HG02885 (cell line): ENCODE results near the gene CBX6.
"Not testable (repeated sequence)": the region's sequence is repeated elsewhere in the genome, so short reads cannot be mapped to it uniquely, and the experiment has no call there.

Source experiments
- ATAC-seq: cut with Tn5 transposase; IDR thresholded peaks from one replicate; pipeline ENCODE4 v1.9.1; 2021; ENCODE audit warnings: mild to moderate bottlenecking; ENCODE audit not compliant: unreplicated experiment, poor library complexity

Gene CBX6

DNA sequence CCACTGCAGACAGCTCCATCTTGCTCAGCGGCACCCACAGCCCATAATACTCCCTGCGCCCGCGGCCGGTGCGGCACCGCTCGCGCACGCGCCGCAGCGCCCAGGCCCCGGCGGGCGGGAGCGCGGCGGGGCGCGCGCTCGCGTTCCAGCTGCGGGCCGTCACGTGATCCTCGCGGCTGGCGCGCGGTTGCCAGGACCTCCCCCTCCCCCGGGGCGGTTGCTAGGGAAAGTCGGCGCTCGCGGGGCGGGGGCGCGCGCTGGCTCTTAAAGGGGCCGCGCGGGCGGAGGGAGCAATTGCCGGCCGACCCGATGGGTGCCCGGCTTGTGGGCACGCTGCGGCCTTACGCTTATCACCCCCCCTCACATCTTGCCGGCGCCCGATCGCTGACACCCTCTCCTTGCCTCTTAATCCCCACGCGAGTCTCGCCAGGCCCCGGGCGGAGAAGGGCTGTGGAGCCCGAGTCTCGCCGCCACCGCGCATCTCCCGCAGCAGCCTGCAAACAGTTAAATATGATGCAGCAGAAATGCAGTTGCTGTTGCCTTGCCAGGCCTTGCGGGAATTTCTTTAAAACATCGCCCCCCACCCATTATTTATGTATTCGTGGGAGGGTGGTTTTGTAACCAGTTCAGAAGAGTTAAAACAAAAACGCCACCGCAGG is at the start of gene CBX6:
CBX6 (minus strand) TSS at position 45 of the 659 bp plus-strand sequence; CDS start at position 19, 26 bp downstream.
- peak; percentile 75 for ATAC-seq

DNA sequence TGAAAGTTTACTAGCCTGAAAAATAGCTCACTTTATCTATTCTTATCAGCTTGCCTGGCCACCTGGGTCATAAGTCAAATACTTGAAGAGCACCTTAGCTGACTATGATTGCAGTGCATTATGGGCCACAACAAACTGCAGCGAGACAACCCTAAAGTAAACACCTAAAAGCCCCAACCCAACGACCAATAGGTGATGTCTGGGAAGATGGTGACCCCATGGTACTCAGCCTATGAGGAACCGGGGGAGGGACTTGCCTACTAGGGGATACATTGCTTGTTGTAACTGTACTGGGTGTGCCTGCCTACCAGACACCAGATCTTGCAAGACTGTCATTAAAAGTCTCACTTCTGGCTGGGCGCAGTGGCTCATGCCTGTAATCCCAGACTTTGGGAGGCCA is 49.8 kb upstream of the CBX6 start:
- no peak for ATAC-seq

DNA sequence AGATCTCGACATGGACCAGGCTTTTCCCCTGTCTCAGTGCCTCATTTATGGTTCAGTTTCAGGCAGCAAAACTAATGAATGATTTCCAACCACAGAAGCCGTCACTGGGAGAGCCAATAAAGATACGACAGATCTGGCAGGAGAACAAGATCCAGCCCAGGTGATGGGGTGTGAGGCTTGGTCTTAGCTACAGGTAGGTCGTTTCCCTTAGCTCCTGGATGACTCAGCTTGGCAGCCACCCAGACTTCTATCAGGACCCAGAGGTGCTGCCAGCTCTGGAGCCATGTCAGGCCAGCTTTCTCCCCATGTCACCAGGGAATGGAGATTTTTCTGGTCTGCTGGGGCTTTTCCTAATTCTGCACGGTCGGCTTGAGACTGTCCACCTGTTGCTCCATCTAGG is 49.1 kb upstream of the CBX6 start:
- ATAC-seq: no peak

DNA sequence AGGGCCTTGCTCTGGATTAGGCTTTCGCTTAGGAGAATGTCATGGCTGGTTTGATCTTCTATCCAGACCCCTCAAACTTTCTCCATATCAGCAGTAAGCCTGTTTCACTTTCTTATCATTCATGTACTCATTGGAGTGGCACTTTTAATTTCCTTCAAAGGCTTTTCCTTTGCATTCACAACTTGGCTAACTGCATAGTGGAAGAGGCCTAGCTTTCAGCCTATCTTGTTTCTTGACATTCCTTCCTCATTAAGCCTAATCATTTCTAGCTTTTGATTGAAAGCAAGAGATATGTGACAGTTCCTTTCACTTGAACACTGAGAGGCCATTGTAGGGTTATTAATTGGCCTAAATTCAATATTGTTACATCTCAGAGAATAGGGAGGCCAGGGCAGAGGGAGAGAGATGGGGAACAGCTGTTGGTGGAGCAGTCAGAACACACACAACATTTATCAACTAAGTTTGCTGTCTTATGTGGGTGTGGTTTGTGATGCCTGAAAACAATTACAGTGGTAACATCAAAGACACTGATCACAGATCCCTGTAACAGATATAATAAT is 47.7 kb upstream of the CBX6 start:
- no peak for ATAC-seq

DNA sequence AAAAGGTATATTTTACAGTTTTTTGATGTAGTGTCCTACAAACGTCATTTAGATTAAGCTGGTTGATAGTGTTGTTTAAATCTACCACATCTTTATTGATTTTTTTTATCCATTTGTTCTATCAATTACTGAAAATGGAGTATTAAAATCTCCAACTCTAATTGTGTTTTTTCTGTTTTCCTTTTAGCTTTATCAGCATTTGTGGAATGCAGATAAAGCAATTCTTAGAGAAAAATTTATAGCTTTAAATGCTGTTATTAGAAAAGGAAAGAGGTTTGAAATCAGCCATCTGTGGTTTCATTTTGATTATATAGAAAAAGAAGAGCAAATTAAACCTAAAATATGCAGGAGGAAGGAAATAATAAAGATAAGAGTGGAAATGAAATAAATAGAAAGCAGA is 39.4 kb upstream of the CBX6 start:
- ATAC-seq: no peak

DNA sequence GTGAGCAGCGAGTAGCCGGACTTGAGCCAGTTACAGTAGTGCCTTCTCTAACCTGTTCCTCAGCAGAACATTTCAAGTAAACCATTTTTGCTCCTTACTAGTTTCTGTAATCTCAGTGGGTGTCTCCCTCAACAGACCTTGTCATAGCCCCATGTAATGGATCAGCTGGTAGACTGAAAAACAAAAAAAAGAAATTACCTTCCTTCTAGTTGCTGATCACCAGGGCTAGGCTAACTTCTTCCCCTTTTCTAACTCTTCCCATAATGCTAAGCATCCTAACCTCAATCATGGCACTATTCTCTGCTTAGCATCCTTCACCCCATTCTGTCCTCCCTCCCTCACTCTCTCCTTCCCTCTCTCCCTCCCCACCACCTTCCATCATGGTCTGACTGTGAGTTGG is 35.8 kb upstream of the CBX6 start:
- ATAC-seq: no peak

DNA sequence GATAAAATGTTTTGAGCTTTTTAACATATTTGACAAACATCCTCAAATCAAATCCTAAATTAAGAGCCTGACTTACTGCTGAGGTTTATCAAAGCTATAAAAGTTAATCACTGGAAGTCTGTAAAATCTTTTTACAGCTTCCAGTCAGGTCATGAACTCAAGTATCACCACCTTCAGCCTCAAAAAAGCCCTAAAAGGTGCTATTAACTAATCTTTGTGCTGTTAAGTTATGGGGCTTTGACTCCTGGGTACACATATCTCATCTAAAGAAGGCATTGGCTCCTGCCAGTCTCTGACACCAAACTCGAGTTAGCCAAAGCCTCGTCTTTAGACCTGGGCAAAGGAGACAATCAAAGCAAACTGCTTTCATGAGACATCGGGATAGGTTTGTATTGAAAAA is 34.0 kb upstream of the CBX6 start:
- no peak for ATAC-seq

DNA sequence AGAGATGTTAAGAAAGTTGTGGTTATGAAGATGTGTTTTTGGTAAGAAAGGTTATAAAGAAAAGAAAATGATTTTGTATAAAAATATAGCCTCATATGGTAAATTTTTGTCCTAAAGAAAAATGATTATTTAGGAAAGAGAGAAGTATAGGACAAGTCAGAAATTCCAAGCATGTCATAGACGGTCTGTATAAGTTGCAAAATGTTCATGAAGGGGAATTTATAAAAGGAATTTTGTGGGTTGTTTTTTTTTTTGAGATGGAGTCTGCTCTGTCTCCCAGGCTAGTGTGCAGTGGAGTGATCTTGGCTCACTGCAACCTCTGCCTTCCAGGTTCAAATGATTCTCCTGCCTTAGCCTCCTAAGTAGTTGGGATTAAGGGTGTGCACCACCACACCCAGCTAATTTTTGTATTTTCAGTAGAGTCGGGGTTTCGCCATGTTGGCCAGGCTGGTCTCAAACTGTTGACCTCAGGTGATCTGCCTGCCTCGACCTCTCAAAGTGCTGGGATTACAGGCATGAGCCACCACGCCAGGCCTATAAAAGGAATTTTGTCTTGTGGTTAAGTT is 32.1 kb upstream of the CBX6 start:
- ATAC-seq: not testable (repeated sequence)

DNA sequence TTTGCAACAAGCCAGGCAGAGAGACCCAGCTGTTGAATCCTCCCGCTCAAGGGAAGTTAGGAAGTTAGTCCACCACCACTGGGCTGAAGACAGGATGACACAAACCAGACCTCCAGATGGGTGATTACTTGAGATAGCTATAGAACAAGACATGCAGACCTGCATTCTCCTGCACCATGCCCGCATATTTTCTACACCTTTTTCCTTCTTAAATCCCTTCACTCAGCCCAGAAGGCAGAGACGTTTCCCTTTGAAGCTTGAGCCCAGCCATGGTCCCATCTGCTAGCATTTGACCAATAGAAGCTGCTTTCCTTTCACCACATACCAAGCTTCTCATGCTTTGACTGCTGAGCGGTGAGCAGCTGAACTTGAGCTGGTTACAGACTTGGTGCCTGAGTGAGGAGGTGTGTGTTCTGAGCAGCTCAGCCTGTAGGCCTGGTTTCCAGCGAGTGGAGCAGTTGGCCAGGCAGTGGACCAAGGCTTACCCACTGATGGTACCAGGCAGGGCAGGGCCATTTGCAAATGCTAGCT is 29.2 kb upstream of the CBX6 start:
- no peak for ATAC-seq

DNA sequence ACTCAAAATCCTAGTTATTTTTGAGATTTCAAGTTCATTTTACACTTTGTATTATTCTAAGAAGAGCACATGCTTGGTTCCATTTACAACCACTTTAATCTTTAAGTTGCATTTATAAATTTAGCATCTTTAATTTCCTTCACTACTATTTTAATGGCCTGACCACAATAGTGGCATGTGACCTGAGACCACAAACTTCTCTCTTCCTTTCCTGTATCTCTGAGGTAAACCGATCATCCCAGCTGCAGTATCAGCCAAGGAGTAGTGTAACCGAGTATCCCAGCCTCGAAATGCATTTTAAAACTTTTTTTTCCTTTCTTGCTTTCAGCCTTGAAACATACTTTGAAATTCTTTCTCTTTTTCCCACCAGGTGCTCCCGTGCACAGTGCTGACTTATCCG is 28.7 kb upstream of the CBX6 start:
- ATAC-seq: no peak

DNA sequence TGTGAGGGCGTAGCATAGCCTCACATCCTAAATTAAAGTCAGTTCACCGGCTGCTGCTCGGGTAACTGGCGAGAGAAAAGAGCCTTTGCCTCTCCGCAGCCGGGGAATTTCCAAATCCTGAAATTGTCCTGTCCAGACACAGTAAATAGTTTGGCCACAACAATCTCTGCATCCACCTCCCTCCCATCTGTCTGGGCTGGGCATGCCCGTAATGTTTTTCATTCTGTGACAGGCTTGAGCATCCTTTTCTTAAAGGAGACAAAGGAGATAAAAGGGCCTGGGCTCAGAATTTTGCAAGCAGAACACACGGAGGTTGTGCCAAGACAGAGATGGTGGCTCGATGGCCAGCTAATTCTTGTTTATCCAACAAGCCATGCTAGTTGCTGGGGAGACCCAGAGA is 19.2 kb upstream of the CBX6 start:
- no peak for ATAC-seq

DNA sequence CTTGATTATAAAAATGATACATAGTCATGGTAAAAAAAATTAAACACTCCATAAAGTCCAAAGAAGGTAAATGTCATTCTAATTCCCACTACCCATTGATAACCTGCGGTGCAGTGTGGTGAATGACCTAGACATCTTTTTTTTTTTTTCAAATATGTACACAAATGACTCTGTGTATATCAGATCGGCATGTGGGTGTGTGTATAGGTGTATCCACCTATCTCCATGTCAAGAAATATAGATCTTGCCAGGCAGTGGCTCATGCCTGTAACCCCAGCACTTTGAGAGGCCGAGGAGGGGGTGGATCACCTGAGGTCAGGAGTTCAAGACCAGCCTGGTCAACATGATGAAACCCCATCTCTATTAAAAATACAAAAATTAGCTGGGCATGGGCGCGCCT is 18.4 kb upstream of the CBX6 start:
- ATAC-seq: no peak

DNA sequence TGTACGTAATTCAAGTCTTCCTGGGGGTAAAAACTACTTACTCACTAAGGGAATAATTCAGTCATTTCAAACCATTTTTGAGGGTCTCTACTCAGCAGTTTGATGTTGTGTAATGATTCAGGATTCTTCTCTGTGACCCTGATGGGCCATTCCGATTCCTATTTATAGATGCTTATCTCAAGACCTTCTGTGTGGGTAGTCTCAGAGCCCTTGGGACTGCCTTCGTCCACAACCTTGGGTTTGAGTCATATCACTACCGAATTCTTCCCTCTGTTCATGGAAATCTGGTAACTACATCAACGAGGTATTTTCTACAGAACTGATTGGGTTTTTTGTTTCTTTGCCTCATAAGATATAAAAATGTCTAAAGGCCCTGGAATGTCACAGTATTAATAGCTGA is 14.3 kb upstream of the CBX6 start:
- ATAC-seq: no peak

DNA sequence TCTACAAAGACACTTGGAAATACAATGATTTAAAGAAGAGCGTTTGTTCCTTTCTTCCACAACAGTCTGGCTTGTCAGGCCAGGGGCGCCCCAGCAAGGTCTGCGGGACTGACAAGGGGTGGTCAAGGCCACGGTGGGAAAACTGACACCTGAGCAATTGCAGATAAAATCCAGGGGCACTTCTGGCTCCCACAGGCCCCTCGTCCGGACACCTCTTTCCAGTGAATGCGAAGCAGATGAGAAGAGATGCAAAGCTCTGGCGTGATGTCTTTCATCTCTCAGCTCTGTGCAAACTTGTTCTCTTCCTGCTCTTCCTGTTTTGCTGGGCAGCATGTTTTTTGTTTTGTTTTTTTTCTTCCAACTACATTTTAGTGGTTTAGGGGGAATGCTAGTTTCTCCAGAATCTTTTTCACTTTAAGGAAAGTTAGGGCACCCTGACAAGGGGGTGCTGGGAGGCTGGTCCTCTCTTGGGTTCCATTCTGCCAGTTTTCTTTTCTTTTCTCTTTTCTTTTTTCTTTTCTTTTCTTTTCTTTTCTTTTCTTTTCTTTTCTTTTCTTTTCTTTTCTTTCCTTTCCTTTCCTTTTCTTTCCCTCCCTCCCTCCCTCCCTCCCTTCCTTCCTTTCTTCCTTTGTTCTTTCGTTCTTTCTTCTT is 11.1 kb upstream of the CBX6 start:
- ATAC-seq: no peak

DNA sequence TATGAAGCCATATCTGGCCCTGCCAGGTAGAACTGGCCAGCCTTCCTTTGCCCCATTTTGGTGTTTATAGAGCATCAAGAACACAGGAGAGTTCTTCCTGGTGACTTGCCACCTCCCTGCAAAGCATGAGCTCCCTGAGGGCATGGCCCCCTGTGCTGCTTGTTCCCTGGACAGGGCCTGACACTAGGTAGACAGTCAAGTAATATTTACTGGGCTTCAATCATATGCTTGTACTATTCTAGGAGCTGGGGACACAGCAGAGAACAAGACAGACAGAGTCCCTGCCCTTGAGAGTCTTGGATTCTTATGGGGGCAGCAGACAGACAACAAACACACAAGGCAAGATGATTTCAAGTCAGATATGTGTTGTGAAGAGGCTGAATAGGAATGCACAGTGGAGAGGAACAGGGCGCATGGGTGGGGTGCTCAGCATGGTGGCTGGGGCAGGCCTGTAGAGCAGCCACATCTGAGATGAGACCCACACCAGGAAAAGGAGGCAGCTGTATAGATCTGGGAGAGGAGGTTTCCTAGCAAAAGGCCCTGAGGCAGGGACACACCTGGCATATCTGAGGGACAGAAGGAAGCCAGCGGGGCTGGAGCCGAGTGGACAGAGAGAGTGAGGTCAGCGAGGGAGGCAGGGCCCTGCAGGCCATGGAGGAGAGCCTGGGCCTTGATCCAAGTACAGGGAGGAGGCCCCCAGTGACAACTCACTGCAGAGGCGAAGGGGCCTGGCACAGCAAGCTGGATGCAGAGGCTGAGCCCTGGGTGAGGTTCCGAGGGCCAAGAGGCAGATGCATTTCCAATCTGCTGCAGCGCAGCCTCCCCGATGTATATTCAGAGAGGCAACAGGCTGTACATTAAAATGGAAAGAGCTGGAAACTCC is 10.2 kb upstream of the CBX6 start:
- no peak for ATAC-seq

DNA sequence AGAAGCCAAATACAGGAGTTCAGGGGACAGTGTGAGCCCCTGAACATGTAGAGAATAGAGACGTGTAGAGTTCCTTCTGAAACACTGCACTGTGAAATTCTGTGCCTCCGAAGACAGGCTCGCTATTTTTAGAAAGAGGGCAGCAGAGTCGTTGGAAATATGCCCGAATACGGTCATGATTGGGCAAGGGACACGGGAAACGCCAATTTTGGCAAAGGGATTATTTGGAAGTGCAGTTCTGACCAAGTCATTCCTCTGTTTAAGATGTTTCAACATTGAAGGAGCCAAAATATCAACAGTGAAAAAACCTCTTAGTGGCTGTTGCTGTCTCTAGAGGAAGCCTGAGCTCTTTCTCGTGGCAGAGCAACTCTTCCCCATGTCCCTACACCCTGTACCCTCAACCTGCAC is 9.5 kb upstream of the CBX6 start:
- ATAC-seq: no peak

DNA sequence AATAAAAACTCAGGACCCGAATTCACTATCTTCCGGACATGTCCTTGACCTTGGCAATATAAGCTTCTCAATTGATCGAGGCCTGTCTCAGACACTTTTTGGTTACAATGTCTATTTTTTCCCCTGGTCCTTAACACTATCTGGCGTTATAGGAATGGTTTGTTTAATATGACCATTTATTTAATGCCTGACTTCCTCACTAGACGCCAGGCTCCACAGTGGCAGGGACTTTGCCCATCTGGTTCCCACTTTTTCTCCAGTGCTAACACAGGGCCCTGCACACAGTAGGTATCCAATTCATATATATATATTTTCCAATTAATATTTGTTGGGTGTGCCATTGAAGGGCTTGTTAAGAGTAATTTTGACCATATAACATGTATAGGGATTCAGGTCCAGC is 7.9 kb upstream of the CBX6 start:
- no peak for ATAC-seq

DNA sequence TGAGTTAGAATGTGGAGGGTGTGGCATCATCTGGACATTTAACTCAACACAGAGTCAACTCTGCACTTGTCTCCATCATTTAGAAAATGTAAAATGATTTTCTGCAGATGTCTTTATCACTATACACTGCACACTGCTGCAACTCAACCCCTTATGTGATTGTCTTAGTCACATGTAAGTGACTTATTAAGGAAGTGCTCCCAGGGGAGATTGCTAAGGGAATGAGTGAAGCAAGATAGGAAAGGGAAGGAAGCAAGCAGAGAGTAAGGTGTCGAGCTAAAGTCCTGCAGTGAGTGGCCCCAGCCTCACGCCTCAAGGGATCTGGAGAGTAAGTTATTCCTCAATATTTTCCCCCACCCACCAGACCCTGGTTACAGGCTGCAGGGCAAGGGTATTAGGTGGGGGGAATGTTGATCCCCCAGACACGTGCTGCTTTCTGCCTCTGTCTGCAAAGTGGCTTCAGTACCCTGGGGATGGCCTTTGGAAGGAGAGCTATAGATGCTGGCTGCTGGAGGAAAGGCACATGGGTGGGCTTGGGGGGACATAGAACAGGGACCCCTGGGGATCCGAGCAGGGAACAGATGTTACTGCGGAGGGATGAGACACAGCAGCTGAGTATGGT is 7.2 kb upstream of the CBX6 start:
- no peak for ATAC-seq

DNA sequence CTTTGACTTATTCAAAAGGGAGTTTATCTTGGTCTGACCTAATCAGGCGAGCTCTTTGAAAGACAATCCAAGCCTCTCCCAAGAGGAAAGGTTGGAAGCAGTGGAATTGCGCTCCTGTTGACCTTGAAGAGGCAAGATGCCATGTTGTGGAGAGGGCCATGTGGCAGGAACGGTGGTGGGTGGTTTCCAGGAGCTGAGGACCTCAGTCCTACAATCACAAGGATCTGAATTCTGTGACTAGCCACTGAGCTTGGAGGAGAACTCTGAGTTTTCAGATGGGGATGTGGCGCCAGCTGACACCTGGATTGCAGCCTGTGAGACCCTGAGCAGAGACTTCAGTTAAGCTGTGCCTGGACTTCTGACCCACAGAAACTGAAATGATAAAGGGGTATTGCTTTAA is 6.0 kb upstream of the CBX6 start:
- no peak for ATAC-seq
